ENCODE results near the gene SLC5A2. TPM values are rescaled to one million over a fixed set of nuclear protein-coding genes. Genes with fewer than 3 reads are reported as not detected.
"Not testable (repeated sequence)": the region's sequence is repeated elsewhere in the genome, so short reads cannot be mapped to it uniquely, and the experiment has no call there.

Gene SLC5A2
- total RNA-seq, 4 donors from 2014 or later: 0.13 to 0.66 (median 0.34) TPM; not detected in 1

GRCh38 chr16:31477220-31478216, 5.4 kb upstream of the SLC5A2 start:
- no peak for TF ChIP-seq POLR2A (IDR thresholded peaks at IDR 0.05; ENCODE audit: low read depth)
- TF ChIP-seq, protein P1, sequence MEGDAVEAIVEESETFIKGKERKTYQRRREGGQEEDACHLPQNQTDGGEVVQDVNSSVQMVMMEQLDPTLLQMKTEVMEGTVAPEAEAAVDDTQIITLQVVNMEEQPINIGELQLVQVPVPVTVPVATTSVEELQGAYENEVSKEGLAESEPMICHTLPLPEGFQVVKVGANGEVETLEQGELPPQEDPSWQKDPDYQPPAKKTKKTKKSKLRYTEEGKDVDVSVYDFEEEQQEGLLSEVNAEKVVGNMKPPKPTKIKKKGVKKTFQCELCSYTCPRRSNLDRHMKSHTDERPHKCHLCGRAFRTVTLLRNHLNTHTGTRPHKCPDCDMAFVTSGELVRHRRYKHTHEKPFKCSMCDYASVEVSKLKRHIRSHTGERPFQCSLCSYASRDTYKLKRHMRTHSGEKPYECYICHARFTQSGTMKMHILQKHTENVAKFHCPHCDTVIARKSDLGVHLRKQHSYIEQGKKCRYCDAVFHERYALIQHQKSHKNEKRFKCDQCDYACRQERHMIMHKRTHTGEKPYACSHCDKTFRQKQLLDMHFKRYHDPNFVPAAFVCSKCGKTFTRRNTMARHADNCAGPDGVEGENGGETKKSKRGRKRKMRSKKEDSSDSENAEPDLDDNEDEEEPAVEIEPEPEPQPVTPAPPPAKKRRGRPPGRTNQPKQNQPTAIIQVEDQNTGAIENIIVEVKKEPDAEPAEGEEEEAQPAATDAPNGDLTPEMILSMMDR (IDR thresholded peaks at IDR 0.05): peak in 1 of 3 experiments; percentile 12
- no peak for TF ChIP-seq POLR2AphosphoS5 (IDR thresholded peaks at IDR 0.05)
- H3K27me3 ChIP-seq: no peaks in the 10 kb centered on the region
- H3K4me3 ChIP-seq: peak overlapping the region; percentile 27 to 46 (median 32)
- DNase-seq (ENCODE audit: extremely low spot score): no peak
- peaks cover 16 to 73% (median 66%) of the 10 kb centered on the region in 4 donors for H3K4me1 ChIP-seq
- peak overlapping the region; percentile 61 to 75 (median 68) for H3K27ac ChIP-seq (replicated peaks in 1 of 4)
- intact Hi-C loops (cut with DNase I): no loop called here
- H3K36me3 ChIP-seq: peaks cover 46 to 60% (median 51%) of the 10 kb centered on the region in 4 donors
- 64% methylated on average over 53 of the region's 67 CpGs for WGBS
- H3K9me3 ChIP-seq: no peaks in the 10 kb centered on the region

- Histone ChIP-seq H3K4me1 (peaks cover 6 to 64% (median 53%) of the 10 kb centered on the region in 4 donors), H3K4me3 (no peak overlapping the region), H3K27ac (replicated peaks in 1 of 4) (peak overlapping the region in 1 of 4 donors; percentile 2), H3K9me3 (no peaks in the 10 kb centered on the region), H3K27me3 (no peaks in the 10 kb centered on the region), H3K36me3 (peaks cover 38 to 51% (median 43%) of the 10 kb centered on the region in 4 donors)
- TF ChIP-seq EP300 (IDR thresholded peaks at IDR 0.05): no peak
- TF ChIP-seq POLR2A (IDR thresholded peaks at IDR 0.05; ENCODE audit: low read depth): no peak
- TF ChIP-seq, protein P1 (IDR thresholded peaks at IDR 0.05): no peak
- no peak for TF ChIP-seq POLR2AphosphoS5 (IDR thresholded peaks at IDR 0.05)
- DNase-seq (ENCODE audit: extremely low spot score): no peak
- 72% methylated on average over 3 of the region's 3 CpGs for WGBS
- intact Hi-C loops (cut with DNase I): no loop called here
Observed at GRCh38 chr16:31478956-31479355, 4.0 kb upstream of the SLC5A2 start.

GRCh38 chr16:31479751-31480150, 3.2 kb upstream of the SLC5A2 start:
- Histone ChIP-seq H3K27ac (replicated peaks in 1 of 4) (no peak overlapping the region), H3K4me1 (peaks cover 5 to 56% (median 45%) of the 10 kb centered on the region in 4 donors), H3K4me3 (no peak overlapping the region), H3K27me3 (peaks cover 0 to under 1% (median 0%) of the 10 kb centered on the region in 4 donors), H3K36me3 (peaks cover 30 to 43% (median 35%) of the 10 kb centered on the region in 4 donors), H3K9me3 (no peaks in the 10 kb centered on the region)
- WGBS: 85% methylated on average over 9 of the region's 9 CpGs
- no peak for DNase-seq (ENCODE audit: extremely low spot score)
- no peak for TF ChIP-seq POLR2A (IDR thresholded peaks at IDR 0.05; ENCODE audit: low read depth)
- peak in 1 of 2 donors; percentile 65 for TF ChIP-seq POLR2AphosphoS5 (IDR thresholded peaks at IDR 0.05)
- no peak for TF ChIP-seq EP300 (IDR thresholded peaks at IDR 0.05)
- TF ChIP-seq, protein P1 (IDR thresholded peaks at IDR 0.05): no peak
- intact Hi-C loops (cut with DNase I): no loop called here

GRCh38 chr16:31480851-31481536, 1.9 kb upstream of the SLC5A2 start:
- Histone ChIP-seq H3K27ac (replicated peaks in 1 of 4) (no peak overlapping the region), H3K27me3 (peaks cover 0 to 13% (median 0%) of the 10 kb centered on the region in 4 donors), H3K4me1 (peaks cover 5 to 43% (median 34%) of the 10 kb centered on the region in 4 donors), H3K9me3 (no peaks in the 10 kb centered on the region), H3K4me3 (no peak overlapping the region), H3K36me3 (peaks cover 17 to 30% (median 23%) of the 10 kb centered on the region in 4 donors)
- intact Hi-C loops (cut with DNase I): no loop called here
- DNase-seq (ENCODE audit: extremely low spot score): no peak
- WGBS: 25% methylated on average over 7 of the region's 7 CpGs
- TF ChIP-seq POLR2AphosphoS5 (IDR thresholded peaks at IDR 0.05): peak in 1 of 2 donors; percentile 74
- no peak for TF ChIP-seq EP300 (IDR thresholded peaks at IDR 0.05)

DNA sequence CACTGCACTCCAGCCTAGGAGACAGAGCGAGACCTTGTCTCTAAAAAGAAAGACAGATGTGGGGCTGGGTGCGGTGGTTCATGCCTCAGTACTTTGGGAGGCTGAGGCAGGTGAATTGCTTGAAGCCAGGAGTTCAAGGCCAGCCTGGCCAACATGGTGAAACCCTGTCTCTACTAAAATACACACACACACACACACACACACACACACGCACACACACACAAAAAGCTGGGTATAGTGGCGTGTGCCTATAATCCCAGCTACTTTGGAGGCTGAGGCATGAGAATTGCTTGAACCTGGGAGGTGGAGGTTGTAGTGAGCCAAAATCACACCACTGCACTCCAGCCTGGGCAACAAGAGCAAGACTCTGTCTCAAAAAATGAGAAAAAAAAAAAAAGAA, 1.1 kb downstream of the SLC5A2 start:
- H3K27me3 ChIP-seq: peaks cover 0 to 43% (median 9%) of the 10 kb centered on the region in 4 donors
- H3K4me3 ChIP-seq; DNase-seq (ENCODE audit: extremely low spot score); H3K27ac ChIP-seq (replicated peaks in 1 of 4); H3K36me3 ChIP-seq; intact Hi-C loops (cut with DNase I); H3K9me3 ChIP-seq: not testable (repeated sequence)
- 92% methylated on average over 4 of the region's 4 CpGs for WGBS
- peaks cover 22 to 44% (median 38%) of the 10 kb centered on the region in 4 donors for H3K4me1 ChIP-seq
